T-helper 22 cell (primary cell): ENCODE results near the gene LRRC39.
A peak's percentile ranks its signal among the peaks of the same experiment; 100 is the strongest.

Source experiments
- DNase-seq: peaks from one replicate; pipeline ENCODE4 v3.0.0-alpha.2; 2020; ENCODE audit warnings: low read depth

The LRRC39 gene

DNA sequence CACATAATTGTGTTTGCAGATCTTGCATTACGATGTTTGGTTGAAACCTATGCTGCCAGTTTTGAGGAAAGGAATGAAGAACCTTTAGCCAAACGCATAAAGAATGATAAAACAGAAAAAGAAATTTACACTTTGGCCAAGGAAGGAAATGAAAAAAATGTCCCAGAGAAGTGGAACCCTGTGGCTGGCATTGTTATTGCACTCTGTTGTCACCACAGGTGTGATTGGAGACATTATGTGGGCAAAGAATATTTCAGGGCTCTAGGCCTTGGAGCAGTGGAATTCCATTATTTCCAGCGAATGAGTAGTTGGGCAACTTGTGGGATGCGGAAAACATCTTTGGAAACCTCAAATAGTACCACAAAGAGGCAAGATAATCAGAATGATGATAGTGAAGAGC is 30.2 kb downstream of the LRRC39 start:
- no peak for DNase-seq

DNA sequence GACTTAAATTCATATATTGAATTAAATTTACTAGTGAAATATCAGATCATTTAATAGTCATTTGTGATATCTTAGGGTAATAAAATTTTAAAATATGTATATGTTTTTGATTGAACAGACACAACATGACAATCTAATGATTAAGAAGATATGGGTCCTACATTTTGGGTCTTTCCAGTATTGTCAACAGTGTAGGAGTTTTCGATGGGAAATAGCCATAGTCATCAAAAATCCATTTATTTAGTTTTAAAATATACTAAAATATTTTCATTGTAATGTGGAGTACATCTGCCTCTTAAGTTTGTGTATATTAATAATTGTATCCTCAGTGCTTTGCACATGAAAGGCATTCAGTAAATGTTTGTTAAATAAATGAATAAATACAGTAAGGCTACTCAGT is 31.1 kb downstream of the LRRC39 start:
- no peak for DNase-seq

DNA sequence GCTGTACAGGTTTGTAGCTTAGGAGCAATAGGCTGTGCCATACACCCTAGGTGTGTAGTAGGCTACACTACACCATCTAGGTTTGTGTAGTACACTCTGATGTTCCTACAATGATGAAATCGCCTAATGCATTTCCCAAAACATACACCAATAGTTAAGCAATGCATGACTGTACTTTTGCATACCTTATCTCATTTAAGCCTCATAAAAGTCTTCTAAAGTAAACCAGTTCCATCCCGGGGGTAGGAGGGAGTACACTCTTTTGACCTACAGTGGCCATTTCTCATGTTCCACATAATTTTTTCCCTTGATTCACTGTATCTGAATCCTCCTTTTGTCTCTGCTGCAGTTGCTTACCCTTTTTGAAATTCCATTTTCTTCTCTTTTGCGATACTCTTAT is 32.9 kb downstream of the LRRC39 start:
- no peak for DNase-seq

DNA sequence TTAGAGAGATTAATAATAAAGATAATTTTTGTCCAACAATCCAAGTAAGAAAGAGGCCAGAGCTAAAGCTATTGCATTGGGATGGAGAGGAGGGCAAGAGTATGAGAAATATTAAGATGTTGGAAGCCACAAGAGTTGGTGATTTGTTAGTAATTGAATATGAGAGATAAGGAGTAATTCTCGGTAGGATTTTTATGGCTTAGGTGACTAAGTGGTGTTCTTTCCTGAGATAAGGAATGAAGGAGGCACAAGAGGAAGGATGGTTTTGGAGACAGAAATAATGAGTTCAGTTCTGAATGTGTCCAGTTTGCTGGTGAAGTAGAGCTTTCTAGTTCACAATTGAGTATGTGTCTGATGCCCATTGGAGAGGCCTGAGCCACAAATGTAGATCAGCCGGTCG is 35.7 kb downstream of the LRRC39 start:
- DNase-seq: no peak

GRCh38 chr1:100141192-100141591 is 36.9 kb downstream of the LRRC39 start:
- DNase-seq: no peak

GRCh38 chr1:100137602-100138001 is 40.5 kb downstream of the LRRC39 start:
- no peak for DNase-seq

- DNase-seq: no peak
These were observed 43.2 kb downstream of the LRRC39 start for GRCh38 chr1:100134872-100135271.

- DNase-seq: peak; percentile 94
These were observed 45.2 kb downstream of the LRRC39 start, which contains the start of the genes SASS6 and TRMT13 for GRCh38 chr1:100132566-100133477. Gene SASS6 (minus strand): TSS chr1:100132930. CDS start chr1:100132814, 116 bp downstream. Gene TRMT13 (plus strand): TSS chr1:100133163. CDS start chr1:100133169, 6 bp downstream.

- DNase-seq: no peak
These were observed 46.4 kb downstream of the LRRC39 start for GRCh38 chr1:100131623-100132022.

DNA sequence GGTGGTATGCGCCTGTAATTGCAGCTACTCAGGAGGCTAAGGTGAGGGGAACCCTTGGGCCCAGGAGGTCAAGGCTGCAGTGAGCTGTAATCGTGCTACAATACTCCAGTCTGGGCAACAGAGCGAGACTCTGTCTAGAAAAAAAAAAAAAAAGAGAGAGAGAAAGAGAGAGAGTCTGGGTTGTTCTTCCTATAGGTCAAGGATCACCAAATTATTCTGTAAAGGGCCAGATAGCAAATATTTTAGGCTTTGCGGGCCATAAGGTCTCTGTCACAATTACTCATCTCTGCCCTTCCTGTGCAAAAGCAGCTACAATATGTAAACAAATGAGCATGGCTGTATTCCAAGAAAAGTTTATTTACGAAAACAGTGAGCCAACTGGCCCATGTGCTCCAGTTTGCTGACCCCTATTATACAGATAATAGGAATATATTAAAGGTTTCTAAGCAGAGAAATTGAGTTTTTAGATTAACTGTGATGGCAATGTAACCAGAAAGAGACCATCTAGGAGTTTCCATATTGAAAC is 47.4 kb downstream of the LRRC39 start:
- DNase-seq: no peak

GRCh38 chr1:100127226-100127625 is 50.8 kb downstream of the LRRC39 start:
- DNase-seq: no peak

- no peak for DNase-seq
These were observed 55.9 kb downstream of the LRRC39 start for GRCh38 chr1:100122177-100122576.

GRCh38 chr1:100115524-100115923 is 62.5 kb downstream of the LRRC39 start:
- no peak for DNase-seq

GRCh38 chr1:100109554-100110066 is 68.4 kb downstream of the LRRC39 start:
- no peak for DNase-seq

DNA sequence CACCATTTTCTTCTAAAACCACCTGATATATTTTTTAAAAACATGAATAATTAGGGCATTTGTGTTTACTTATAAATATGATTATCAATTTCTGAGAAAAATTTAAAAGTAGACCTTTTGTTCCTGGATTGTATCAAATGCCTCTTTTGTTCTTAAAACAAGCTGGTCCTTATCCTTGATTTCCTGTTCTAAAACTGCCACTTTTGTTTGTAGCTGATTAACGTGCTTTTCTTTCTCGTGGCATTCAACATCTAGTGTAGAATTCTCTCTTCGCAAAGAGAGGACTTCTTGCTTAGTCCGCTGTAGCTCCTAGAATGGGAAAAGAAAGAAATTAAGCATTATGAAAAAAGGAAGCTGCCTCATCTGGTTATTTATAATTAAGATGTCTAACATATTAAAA is 70.4 kb downstream of the LRRC39 start:
- DNase-seq: no peak

DNA sequence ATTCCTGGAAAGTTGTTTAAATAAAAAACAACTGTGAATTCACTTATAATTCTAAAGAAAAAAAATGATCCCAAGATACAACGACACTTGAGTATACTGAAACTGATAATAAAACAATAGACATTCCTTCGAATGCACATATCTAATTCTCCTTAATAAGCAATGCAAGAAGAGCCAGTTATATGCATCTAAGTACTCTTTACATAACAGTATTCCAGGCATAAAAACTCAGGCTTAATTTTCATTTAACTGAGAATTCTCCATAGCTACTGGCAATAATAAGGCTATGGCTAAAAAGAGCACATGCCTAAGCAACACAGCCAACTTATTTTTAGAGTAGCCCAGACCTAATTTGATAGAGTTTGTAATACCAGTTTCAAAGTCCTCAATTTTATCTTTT is 76.5 kb downstream of the LRRC39 start:
- DNase-seq: no peak

DNA sequence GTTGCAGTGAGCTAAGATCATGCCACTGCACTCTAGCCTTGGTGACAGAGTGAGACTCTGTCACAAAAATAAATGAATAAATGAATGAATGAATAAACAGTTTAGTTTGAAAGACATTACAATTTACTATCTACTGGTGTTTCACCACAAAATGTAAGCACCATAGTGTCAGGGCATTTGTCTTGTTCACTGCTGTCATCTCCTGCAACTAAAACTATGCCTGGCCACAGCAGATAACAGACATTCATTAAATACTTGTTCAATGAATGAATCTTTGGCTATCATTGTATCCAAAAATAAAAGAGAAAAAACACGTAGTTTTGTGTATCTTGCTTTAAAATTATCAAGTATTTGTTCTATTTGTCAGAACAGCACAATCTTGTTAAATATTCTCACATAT is 77.9 kb downstream of the LRRC39 start:
- no peak for DNase-seq
